ENCODE results near the gene AFDN.

AFDN gene

GRCh38 chr6:167960579-167960978 is 133.9 kb downstream of the AFDN start:
- no peak overlapping the region for H3K4me2 ChIP-seq (ENCODE audit: low read depth, low read length, poor library complexity, severe bottlenecking)
- no peak overlapping the region for H2AFZ ChIP-seq (ENCODE audit: low read length)
- H3K4me3 ChIP-seq (ENCODE audit: low read length, poor library complexity, severe bottlenecking): no peak overlapping the region
- H3K79me2 ChIP-seq (ENCODE audit: insufficient read depth, low read length): no peaks in the 10 kb centered on the region
- no peaks in the 10 kb centered on the region for H3K36me3 ChIP-seq (ENCODE audit: insufficient read depth, low read length)
- no peaks in the 10 kb centered on the region; the same call in 1 of the 2 replicates for H3K9me3 ChIP-seq (ENCODE audit: insufficient read depth, low read depth, low read length)
- no peaks in the 10 kb centered on the region for H4K20me1 ChIP-seq (ENCODE audit: insufficient read depth, low read length, poor library complexity, severe bottlenecking)
- TF ChIP-seq, protein P1, sequence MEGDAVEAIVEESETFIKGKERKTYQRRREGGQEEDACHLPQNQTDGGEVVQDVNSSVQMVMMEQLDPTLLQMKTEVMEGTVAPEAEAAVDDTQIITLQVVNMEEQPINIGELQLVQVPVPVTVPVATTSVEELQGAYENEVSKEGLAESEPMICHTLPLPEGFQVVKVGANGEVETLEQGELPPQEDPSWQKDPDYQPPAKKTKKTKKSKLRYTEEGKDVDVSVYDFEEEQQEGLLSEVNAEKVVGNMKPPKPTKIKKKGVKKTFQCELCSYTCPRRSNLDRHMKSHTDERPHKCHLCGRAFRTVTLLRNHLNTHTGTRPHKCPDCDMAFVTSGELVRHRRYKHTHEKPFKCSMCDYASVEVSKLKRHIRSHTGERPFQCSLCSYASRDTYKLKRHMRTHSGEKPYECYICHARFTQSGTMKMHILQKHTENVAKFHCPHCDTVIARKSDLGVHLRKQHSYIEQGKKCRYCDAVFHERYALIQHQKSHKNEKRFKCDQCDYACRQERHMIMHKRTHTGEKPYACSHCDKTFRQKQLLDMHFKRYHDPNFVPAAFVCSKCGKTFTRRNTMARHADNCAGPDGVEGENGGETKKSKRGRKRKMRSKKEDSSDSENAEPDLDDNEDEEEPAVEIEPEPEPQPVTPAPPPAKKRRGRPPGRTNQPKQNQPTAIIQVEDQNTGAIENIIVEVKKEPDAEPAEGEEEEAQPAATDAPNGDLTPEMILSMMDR (conservative IDR thresholded peaks at IDR 0.05; ENCODE audit: low read length): no peak
- no peak for TF ChIP-seq EZH2phosphoT487 (IDR thresholded peaks at IDR 0.05; ENCODE audit: borderline replicate concordance)
- no peak overlapping the region for H3K9ac ChIP-seq (ENCODE audit: low read depth, low read length, poor library complexity, severe bottlenecking)
- no peaks in the 10 kb centered on the region for H3K4me1 ChIP-seq (ENCODE audit: insufficient read depth, low read length, poor library complexity, severe bottlenecking)
- H3K27me3 ChIP-seq (ENCODE audit: insufficient read depth, low read length, poor library complexity, severe bottlenecking): no peaks in the 10 kb centered on the region
- no peaks in the 10 kb centered on the region for H3F3A ChIP-seq (ENCODE audit: low read depth)
- no peaks in the 10 kb centered on the region for H3K9me2 ChIP-seq (replicated peaks; ENCODE audit: low read depth, low read length)

DNA sequence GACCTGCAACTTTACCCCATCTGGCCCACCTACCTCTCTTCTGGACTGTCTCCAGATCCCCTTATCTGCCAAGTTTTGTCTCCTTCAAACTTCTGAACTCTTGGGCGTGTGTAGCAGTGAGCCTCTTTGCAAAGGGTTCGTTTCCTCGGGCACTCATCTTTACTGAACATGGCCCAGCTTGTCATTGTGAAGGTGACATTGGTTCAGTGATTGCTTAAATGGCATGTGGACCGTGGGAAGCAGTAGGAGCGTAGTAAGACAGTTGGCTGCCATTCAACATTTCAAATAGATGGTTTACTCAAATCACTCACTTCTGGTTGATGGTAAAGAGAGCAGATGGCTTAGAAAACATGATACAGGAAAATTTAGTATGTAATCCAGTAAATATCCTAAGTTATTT is 136.0 kb downstream of the AFDN start:
- Histone ChIP-seq H3K79me2 (ENCODE audit: insufficient read depth, low read length) (no peaks in the 10 kb centered on the region), H3K9me3 (ENCODE audit: insufficient read depth, low read depth, low read length) (peaks cover 5% of the 10 kb centered on the region; the same call in 1 of the 2 replicates), H3K4me2 (ENCODE audit: low read depth, low read length, poor library complexity, severe bottlenecking) (no peak overlapping the region), H4K20me1 (ENCODE audit: insufficient read depth, low read length, poor library complexity, severe bottlenecking) (no peaks in the 10 kb centered on the region), H2AFZ (ENCODE audit: low read length) (no peak overlapping the region), H3K27me3 (ENCODE audit: insufficient read depth, low read length, poor library complexity, severe bottlenecking) (no peaks in the 10 kb centered on the region), H3K4me1 (ENCODE audit: insufficient read depth, low read length, poor library complexity, severe bottlenecking) (no peaks in the 10 kb centered on the region), H3K4me3 (ENCODE audit: low read length, poor library complexity, severe bottlenecking) (no peak overlapping the region), H3K9me2 (replicated peaks; ENCODE audit: low read depth, low read length) (no peaks in the 10 kb centered on the region), H3F3A (ENCODE audit: low read depth) (no peaks in the 10 kb centered on the region), H3K9ac (ENCODE audit: low read depth, low read length, poor library complexity, severe bottlenecking) (no peak overlapping the region), H3K36me3 (ENCODE audit: insufficient read depth, low read length) (no peaks in the 10 kb centered on the region)
- TF ChIP-seq, protein P1 (conservative IDR thresholded peaks at IDR 0.05; ENCODE audit: low read length): no peak
- TF ChIP-seq EZH2phosphoT487 (IDR thresholded peaks at IDR 0.05; ENCODE audit: borderline replicate concordance): no peak

GRCh38 chr6:167963589-167964057 is 136.9 kb downstream of the AFDN start:
- peaks cover 6% of the 10 kb centered on the region; the same call in 1 of the 2 replicates for H3K9me3 ChIP-seq (ENCODE audit: insufficient read depth, low read depth, low read length)
- H3K4me1 ChIP-seq (ENCODE audit: insufficient read depth, low read length, poor library complexity, severe bottlenecking): no peaks in the 10 kb centered on the region
- no peaks in the 10 kb centered on the region for H3K9me2 ChIP-seq (replicated peaks; ENCODE audit: low read depth, low read length)
- no peaks in the 10 kb centered on the region for H3K27me3 ChIP-seq (ENCODE audit: insufficient read depth, low read length, poor library complexity, severe bottlenecking)
- no peak overlapping the region for H2AFZ ChIP-seq (ENCODE audit: low read length)
- no peak overlapping the region for H3K9ac ChIP-seq (ENCODE audit: low read depth, low read length, poor library complexity, severe bottlenecking)
- TF ChIP-seq, protein P1 (conservative IDR thresholded peaks at IDR 0.05; ENCODE audit: low read length): no peak
- no peaks in the 10 kb centered on the region for H3K36me3 ChIP-seq (ENCODE audit: insufficient read depth, low read length)
- H3K4me2 ChIP-seq (ENCODE audit: low read depth, low read length, poor library complexity, severe bottlenecking): no peak overlapping the region
- H3K79me2 ChIP-seq (ENCODE audit: insufficient read depth, low read length): no peaks in the 10 kb centered on the region
- no peaks in the 10 kb centered on the region for H3F3A ChIP-seq (ENCODE audit: low read depth)
- H3K4me3 ChIP-seq (ENCODE audit: low read length, poor library complexity, severe bottlenecking): no peak overlapping the region
- no peaks in the 10 kb centered on the region for H4K20me1 ChIP-seq (ENCODE audit: insufficient read depth, low read length, poor library complexity, severe bottlenecking)
